CD14-positive monocyte (primary cell): ENCODE data around the gene DGAT2. TPM values are rescaled to one million over a fixed set of nuclear protein-coding genes. Genes with fewer than 3 reads are reported as not detected.
"Not testable (repeated sequence)": the region's sequence is repeated elsewhere in the genome, so short reads cannot be mapped to it uniquely, and the experiment has no call there.

Source experiments
- DNase-seq, 3 donors: peaks; one replicate each; pipeline ENCODE4 v3.0.0-alpha.2; 2011 to 2022
- H2AFZ ChIP-seq: 2 replicates; pipeline ENCODE4 v1.6.0; 2012; ENCODE audit warnings: mild to moderate bottlenecking, low read depth, low read length, inconsistent platforms; ENCODE audit not compliant: insufficient read depth, poor library complexity, severe bottlenecking
- H3K27ac ChIP-seq, 2 donors: 1 replicate in 1 of 2; 2 replicates in 1 of 2; pipeline ENCODE4 v1.5.1; 2012 to 2013; ENCODE audit warnings: low read length in 2 of 2, control low read depth in 1 of 2, inconsistent platforms in 1 of 2, low read depth in 1 of 2, mild to moderate bottlenecking in 1 of 2
- H3K27me3 ChIP-seq, 2 donors: one replicate each; pipeline versions ENCODE4 v1.6.0 to v1.6.1; 2011 to 2013; ENCODE audit warnings: low read length in 2 of 2; ENCODE audit not compliant: control insufficient read depth in 2 of 2, insufficient read depth in 2 of 2
- H3K36me3 ChIP-seq, 2 donors: replicated peaks in 1 of 2; 1 replicate in 1 of 2; 2 replicates in 1 of 2; pipeline versions ENCODE4 v1.5.1 to v1.6.1; 2012 to 2013; ENCODE audit warnings: low read length in 2 of 2, control low read depth in 1 of 2, inconsistent platforms in 1 of 2, mild to moderate bottlenecking in 1 of 2; ENCODE audit not compliant: insufficient read depth in 2 of 2, control insufficient read depth in 1 of 2
- H3K4me1 ChIP-seq, 2 donors: 1 replicate in 1 of 2; 2 replicates in 1 of 2; pipeline versions ENCODE4 v1.5.1 to v1.6.1; 2012 to 2013; ENCODE audit warnings: low read length in 2 of 2, control low read depth in 1 of 2, inconsistent platforms in 1 of 2, mild to moderate bottlenecking in 1 of 2, moderate library complexity in 1 of 2; ENCODE audit not compliant: insufficient read depth in 2 of 2, control insufficient read depth in 1 of 2
- H3K4me2 ChIP-seq: replicated peaks from 2 replicates; pipeline ENCODE3; 2012; ENCODE audit warnings: low read length, moderate library complexity, mild to moderate bottlenecking; ENCODE audit not compliant: poor library complexity, severe bottlenecking; ENCODE audit errors: extremely low read depth
- H3K4me3 ChIP-seq, 3 experiments: fragments of 200-600 bp in 1 of 3; sonication (generic) in 1 of 3; replicated peaks in 1 of 3; 1 replicate in 2 of 3; 2 replicates in 1 of 3; pipeline ENCODE4 v1.5.1; 2011 to 2013; ENCODE audit warnings: low read length in 3 of 3, mild to moderate bottlenecking in 3 of 3, control low read depth in 2 of 3, low read depth in 2 of 3, inconsistent platforms in 1 of 3, moderate library complexity in 1 of 3
- H3K79me2 ChIP-seq: 2 replicates; pipeline ENCODE4 v1.6.0; 2012; ENCODE audit warnings: mild to moderate bottlenecking, control low read depth, inconsistent platforms, low read length, moderate library complexity; ENCODE audit not compliant: insufficient read depth
- H3K9ac ChIP-seq: 2 replicates; pipeline ENCODE4 v1.6.0; 2017; ENCODE audit warnings: low read length, mild to moderate bottlenecking; ENCODE audit not compliant: insufficient read depth, poor library complexity, severe bottlenecking
- H3K9me3 ChIP-seq, 2 donors: replicated peaks in 1 of 2; 1 replicate in 1 of 2; 2 replicates in 1 of 2; pipeline versions ENCODE4 v1.5.1 to v1.6.1; 2012 to 2013; ENCODE audit warnings: low read length in 2 of 2, control low read depth in 1 of 2; ENCODE audit not compliant: control insufficient read depth in 1 of 2, insufficient read depth in 1 of 2
- H4K20me1 ChIP-seq: 2 replicates; pipeline ENCODE4 v1.6.0; 2012; ENCODE audit warnings: mild to moderate bottlenecking, low read length, control low read depth, moderate library complexity; ENCODE audit not compliant: insufficient read depth
- H3K27ac Mint-ChIP-seq, 7 donors: one replicate each; pipeline ENCODE4 v1.8.0; 2020; ENCODE audit warnings: mild to moderate bottlenecking in 7 of 7, mixed read lengths in 7 of 7, moderate library complexity in 6 of 7, inconsistent platforms in 2 of 7
- H3K27me3 Mint-ChIP-seq, 3 donors: one replicate each; pipeline ENCODE4 v1.8.0; 2021 to 2022; ENCODE audit warnings: low read depth in 3 of 3, mild to moderate bottlenecking in 3 of 3, mixed read lengths in 3 of 3, moderate library complexity in 3 of 3, inconsistent platforms in 1 of 3
- H3K36me3 Mint-ChIP-seq, 2 donors: one replicate each; pipeline ENCODE4 v1.8.0; 2020; ENCODE audit warnings: mixed read lengths in 2 of 2, inconsistent platforms in 1 of 2, mild to moderate bottlenecking in 1 of 2
- H3K4me1 Mint-ChIP-seq: one replicate; pipeline ENCODE4 v1.8.0; 2020; ENCODE audit warnings: mild to moderate bottlenecking, mixed read lengths
- H3K4me3 Mint-ChIP-seq, 2 donors: one replicate each; pipeline ENCODE4 v1.8.0; 2020; ENCODE audit warnings: mild to moderate bottlenecking in 2 of 2, mixed read lengths in 2 of 2, moderate library complexity in 1 of 2
- H3K9me3 Mint-ChIP-seq, 7 donors: one replicate each; pipeline ENCODE4 v1.8.0; 2020 to 2022; ENCODE audit warnings: mixed read lengths in 7 of 7, mild to moderate bottlenecking in 6 of 7, moderate library complexity in 6 of 7, inconsistent platforms in 2 of 7
- CTCF ChIP-seq: fragments of 200-600 bp; IDR thresholded peaks from one replicate; pipeline ENCODE4 v1.8.0; 2022; ENCODE audit warnings: antibody characterized with exemption, mild to moderate bottlenecking
- WGBS: methylation state at CpG from one replicate; pipeline ENCODE4 v1.1.5; 2013; ENCODE audit warnings: missing lambda C conversion rate; ENCODE audit not compliant: insufficient coverage; 5-methylcytosine and 5-hydroxymethylcytosine counted together
- intact Hi-C, 2 donors: fragments of 100-400 bp; cut with micrococcal nuclease; formaldehyde crosslinking; loops; one replicate each; pipeline versions ENCODE4 v1.15.0 to v1.15.1; 2023
- polyA plus RNA-seq, 3 donors: library from polyadenylated mRNA; depleted of rRNA in 1 of 3; unstranded in 2 of 3; stranded (reverse) in 1 of 3; fragments of 300-500 nt in 2 of 3; fragments of >200 nt in 1 of 3; fragmentation: Illumina TruSeq in 2 of 3; gene quantifications; 1 replicate in 2 of 3; 2 replicates in 1 of 3; pipeline ENCODE4 v1.2.3, GENCODE V29; 2012 to 2021

The DGAT2 gene
- polyA plus RNA-seq, 3 donors = 7.0 to 18.4 (median 14.8) TPM

DNA sequence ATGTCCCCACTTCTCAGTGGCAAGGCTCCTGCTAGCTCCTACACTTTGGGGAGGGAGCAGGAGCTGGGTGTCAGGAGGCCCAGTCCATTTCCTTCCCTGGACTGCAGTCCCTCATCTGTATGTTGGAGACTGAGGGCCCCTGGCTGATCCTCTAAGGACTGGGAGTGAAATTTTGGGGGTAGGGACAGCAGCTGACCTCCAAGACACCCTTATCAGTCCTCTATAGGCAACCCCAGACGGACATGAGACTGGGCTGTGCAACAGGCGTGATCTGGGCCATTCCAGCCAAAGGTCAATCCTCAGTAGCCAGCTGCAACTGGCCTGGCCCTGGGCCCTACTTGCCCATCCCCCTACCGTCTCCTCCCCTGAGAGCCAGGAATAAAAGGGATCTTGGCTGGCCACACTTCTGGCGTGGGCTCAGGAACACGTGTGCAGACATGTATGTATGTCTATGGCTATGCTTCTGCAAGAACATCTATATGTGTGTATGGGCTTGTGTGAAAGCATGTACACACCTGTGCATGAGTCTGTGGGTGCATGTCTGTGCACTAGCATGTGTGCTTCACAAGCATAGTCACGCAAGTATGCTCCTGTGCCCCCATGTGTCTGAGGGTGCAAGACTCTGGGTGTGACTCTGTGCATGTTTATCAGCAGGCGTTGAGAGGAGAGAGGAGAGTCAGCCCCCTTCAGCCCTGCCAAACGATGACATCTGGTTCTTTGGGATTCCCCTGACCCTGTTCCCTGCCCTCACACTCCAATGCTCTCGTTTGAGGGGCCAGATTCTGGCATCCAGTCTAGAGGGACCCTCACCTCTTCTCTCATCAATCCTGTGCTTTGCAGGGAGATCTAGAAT lies 24.6 kb upstream of the DGAT2 start:
- no peaks in the 10 kb centered on the region for H3K79me2 ChIP-seq
- H3K4me1 Mint-ChIP-seq = no peaks in the 10 kb centered on the region
- H3K27ac Mint-ChIP-seq = no peak overlapping the region
- no peak overlapping the region for H3K4me3 Mint-ChIP-seq
- no peaks in the 10 kb centered on the region for H4K20me1 ChIP-seq
- peaks cover 0 to 8% (median 3%) of the 10 kb centered on the region in 7 donors for H3K9me3 Mint-ChIP-seq
- 88% methylated on average over 5 of the region's 9 CpGs for WGBS
- H3K27ac ChIP-seq = no peak overlapping the region
- H3K9ac ChIP-seq = no peak overlapping the region
- no peaks in the 10 kb centered on the region for H3K4me1 ChIP-seq
- no peak for DNase-seq
- H3K36me3 Mint-ChIP-seq = no peaks in the 10 kb centered on the region
- no peak overlapping the region for H2AFZ ChIP-seq
- intact Hi-C loops = no loop called here
- H3K27me3 Mint-ChIP-seq = peaks cover 4 to 21% (median 4%) of the 10 kb centered on the region in 3 donors
- no peak for TF ChIP-seq CTCF
- H3K4me3 ChIP-seq = no peak overlapping the region
- no peak overlapping the region for H3K4me2 ChIP-seq
- H3K36me3 ChIP-seq = no peaks in the 10 kb centered on the region
- H3K27me3 ChIP-seq = no peaks in the 10 kb centered on the region
- H3K9me3 ChIP-seq = no peaks in the 10 kb centered on the region

DNA sequence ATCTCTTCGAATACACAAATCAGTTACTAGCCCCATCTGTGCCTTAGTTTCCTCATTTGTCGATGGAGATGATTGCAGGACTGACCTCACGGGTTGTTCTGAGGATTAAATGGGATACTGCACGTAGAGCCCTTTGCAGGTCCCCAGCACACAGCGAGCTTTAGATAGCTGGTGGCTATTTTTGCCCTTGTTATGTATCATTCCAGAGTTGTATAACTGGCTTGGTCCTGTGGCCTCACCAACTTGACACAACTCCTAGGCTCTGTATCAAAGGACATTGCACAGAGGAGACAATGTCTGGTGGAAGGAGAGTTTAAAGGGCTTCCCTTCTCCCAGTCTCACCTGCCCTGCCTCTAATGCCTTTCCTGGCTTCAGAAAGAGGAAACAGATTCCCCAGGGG lies 22.8 kb upstream of the DGAT2 start:
- H2AFZ ChIP-seq = no peak overlapping the region
- H3K27me3 ChIP-seq = no peaks in the 10 kb centered on the region
- no peaks in the 10 kb centered on the region for H3K9me3 ChIP-seq
- intact Hi-C loops = no loop called here
- Mint-ChIP-seq H3K27me3 (peaks cover 4 to 17% (median 4%) of the 10 kb centered on the region in 3 donors), H3K4me3 (no peak overlapping the region), H3K4me1 (no peaks in the 10 kb centered on the region), H3K9me3 (peaks cover 0 to 8% (median 3%) of the 10 kb centered on the region in 7 donors), H3K27ac (no peak overlapping the region), H3K36me3 (no peaks in the 10 kb centered on the region)
- H3K27ac ChIP-seq = no peak overlapping the region
- no peak overlapping the region for H3K4me2 ChIP-seq
- no peak overlapping the region for H3K9ac ChIP-seq
- WGBS = 92% methylated on average over 5 of the region's 5 CpGs
- H3K4me3 ChIP-seq = no peak overlapping the region
- DNase-seq = no peak
- no peaks in the 10 kb centered on the region for H3K36me3 ChIP-seq
- H3K4me1 ChIP-seq = no peaks in the 10 kb centered on the region
- no peaks in the 10 kb centered on the region for H3K79me2 ChIP-seq
- H4K20me1 ChIP-seq = no peaks in the 10 kb centered on the region
- no peak for TF ChIP-seq CTCF

GRCh38 chr11:75748729-75749273 lies 19.8 kb upstream of the DGAT2 start:
- H3K4me2 ChIP-seq, H3K79me2 ChIP-seq: not testable (repeated sequence)

More at GRCh38 chr11:75748729-75749273, 19.8 kb upstream of the DGAT2 start:
- H3K4me1 Mint-ChIP-seq, H3K27ac ChIP-seq, H3K36me3 Mint-ChIP-seq, H3K9me3 Mint-ChIP-seq, H2AFZ ChIP-seq, intact Hi-C loops, H3K27me3 ChIP-seq, H4K20me1 ChIP-seq, H3K4me3 ChIP-seq, H3K9ac ChIP-seq, H3K9me3 ChIP-seq, H3K4me3 Mint-ChIP-seq, H3K27ac Mint-ChIP-seq, DNase-seq, H3K36me3 ChIP-seq, H3K4me1 ChIP-seq: not testable (repeated sequence)
- WGBS = no CpG with 5 or more reads among the region's 26 CpGs
- peaks cover 2 to 17% (median 4%) of the 10 kb centered on the region in 3 donors for H3K27me3 Mint-ChIP-seq
